Type B pancreatic cell (in vitro differentiated cells): ENCODE measurements around the gene IER5. TPM values are rescaled to one million over a fixed set of nuclear protein-coding genes. Genes with fewer than 3 reads are reported as not detected.
"Not testable (repeated sequence)": the region's sequence is repeated elsewhere in the genome, so short reads cannot be mapped to it uniquely, and the experiment has no call there.

Source experiments
- DNase-seq: peaks from one replicate; pipeline ENCODE4 v3.0.0; 2021; ENCODE audit warnings: mixed read lengths; ENCODE audit not compliant: unreplicated experiment; ENCODE audit errors: extremely low spot score
- H3K27ac Mint-ChIP-seq: 2 replicates; pipeline ENCODE4 v1.8.0; 2021; ENCODE audit warnings: mild to moderate bottlenecking, mixed read lengths
- H3K27me3 Mint-ChIP-seq: 2 replicates; pipeline ENCODE4 v1.8.0; 2021; ENCODE audit warnings: mixed read lengths
- H3K36me3 Mint-ChIP-seq: 2 replicates; pipeline ENCODE4 v1.8.0; 2021; ENCODE audit warnings: mixed read lengths
- H3K4me1 Mint-ChIP-seq: one replicate; pipeline ENCODE4 v1.8.0; 2021; ENCODE audit warnings: mixed read lengths; ENCODE audit not compliant: unreplicated experiment
- H3K4me3 Mint-ChIP-seq: 2 replicates; pipeline ENCODE4 v1.8.0; 2021; ENCODE audit warnings: mild to moderate bottlenecking, mixed read lengths
- H3K9me3 Mint-ChIP-seq: 2 replicates; pipeline ENCODE4 v1.8.0; 2021; ENCODE audit warnings: mixed read lengths
- CTCF ChIP-seq: fragments of 200-600 bp; sonication (generic); conservative IDR thresholded peaks from 2 replicates; pipeline ENCODE4 v1.5.0; 2021; ENCODE audit warnings: antibody characterized with exemption, mild to moderate bottlenecking
- total RNA-seq: library from RNA; stranded (reverse); gene quantifications from 2 replicates; pipeline ENCODE4 v1.2.1, GENCODE V29; 2021; ENCODE audit warnings: low replicate concordance

Gene IER5
- total RNA-seq, 1 donor from 2014 or later: 16.6 TPM

GRCh38 chr1:181049378-181049777 lies 39.1 kb upstream of the IER5 start:
- no peaks in the 10 kb centered on the region for H3K9me3 Mint-ChIP-seq
- no peak overlapping the region for H3K27ac Mint-ChIP-seq

GRCh38 chr1:181050922-181051321 lies 37.6 kb upstream of the IER5 start:
- no peak overlapping the region for H3K27ac Mint-ChIP-seq
- no peak overlapping the region for H3K4me3 Mint-ChIP-seq
- no peak for DNase-seq
- no peak for TF ChIP-seq CTCF
- no peaks in the 10 kb centered on the region for H3K36me3 Mint-ChIP-seq
- peaks cover 4% of the 10 kb centered on the region for H3K27me3 Mint-ChIP-seq
- H3K4me1 Mint-ChIP-seq: no peaks in the 10 kb centered on the region
- H3K9me3 Mint-ChIP-seq: no peaks in the 10 kb centered on the region

More at GRCh38 chr1:181049378-181049777, 39.1 kb upstream of the IER5 start:
- Mint-ChIP-seq H3K4me3 (no peak overlapping the region), H3K36me3 (no peaks in the 10 kb centered on the region), H3K4me1 (peaks cover 8% of the 10 kb centered on the region), H3K27me3 (no peaks in the 10 kb centered on the region)
- no peak for TF ChIP-seq CTCF
- no peak for DNase-seq

GRCh38 chr1:181056560-181056959 lies 31.9 kb upstream of the IER5 start:
- Mint-ChIP-seq H3K9me3 (peaks cover 7% of the 10 kb centered on the region), H3K27me3 (peaks cover 9% of the 10 kb centered on the region), H3K27ac (no peak overlapping the region), H3K4me1 (no peaks in the 10 kb centered on the region), H3K36me3 (no peaks in the 10 kb centered on the region), H3K4me3 (no peak overlapping the region)
- no peak for DNase-seq
- no peak for TF ChIP-seq CTCF

DNA sequence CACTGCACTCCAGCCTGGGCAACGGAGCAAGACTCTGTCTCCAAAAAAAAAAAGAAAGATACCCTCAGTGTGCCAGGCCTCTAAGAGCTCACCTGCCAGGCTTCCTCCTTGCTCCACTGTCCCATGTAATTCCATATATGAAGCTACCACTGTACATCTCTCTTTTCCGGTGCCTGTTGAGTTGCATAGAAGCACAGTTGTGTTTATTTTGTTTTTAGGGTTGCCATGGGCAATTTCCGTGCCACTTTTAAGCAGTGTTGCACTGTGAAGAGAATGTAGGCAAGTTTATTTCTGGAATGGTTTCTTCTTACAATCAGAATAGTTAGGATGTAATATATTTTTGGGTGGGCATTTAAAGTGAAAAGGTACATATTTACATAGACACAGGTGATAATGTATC lies 31.4 kb upstream of the IER5 start:
- DNase-seq: no peak
- peaks cover 9% of the 10 kb centered on the region for H3K27me3 Mint-ChIP-seq
- no peak overlapping the region for H3K27ac Mint-ChIP-seq
- peaks cover 7% of the 10 kb centered on the region for H3K9me3 Mint-ChIP-seq
- H3K36me3 Mint-ChIP-seq: no peaks in the 10 kb centered on the region
- no peaks in the 10 kb centered on the region for H3K4me1 Mint-ChIP-seq
- no peak for TF ChIP-seq CTCF
- H3K4me3 Mint-ChIP-seq: no peak overlapping the region

DNA sequence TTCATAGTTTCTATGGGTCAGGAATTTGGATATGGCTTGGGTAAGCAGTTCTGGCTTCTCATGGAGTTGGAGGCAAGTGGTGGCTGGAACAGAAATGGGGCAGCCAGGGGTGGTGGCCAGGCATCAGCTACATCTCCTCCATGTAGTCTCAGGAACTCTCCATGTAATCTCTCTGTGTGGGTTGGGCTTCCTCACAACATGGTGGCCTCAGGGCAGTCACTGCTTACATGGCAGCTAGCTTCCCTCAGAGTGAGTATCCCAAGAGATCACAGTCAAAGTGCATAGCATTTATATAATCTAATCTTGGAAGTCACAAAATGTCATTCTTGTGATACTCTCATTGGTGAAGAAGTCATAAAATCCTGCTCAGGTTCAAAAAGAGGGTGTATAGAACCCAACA lies 29.1 kb upstream of the IER5 start:
- Mint-ChIP-seq H3K36me3 (no peaks in the 10 kb centered on the region), H3K9me3 (peaks cover 7% of the 10 kb centered on the region), H3K4me1 (peaks cover 14% of the 10 kb centered on the region), H3K27ac (no peak overlapping the region), H3K27me3 (peaks cover 9% of the 10 kb centered on the region), H3K4me3 (no peak overlapping the region)
- no peak for DNase-seq
- no peak for TF ChIP-seq CTCF

GRCh38 chr1:181060066-181060465 lies 28.4 kb upstream of the IER5 start:
- no peaks in the 10 kb centered on the region for H3K36me3 Mint-ChIP-seq
- H3K4me1 Mint-ChIP-seq: peaks cover 14% of the 10 kb centered on the region
- peaks cover 9% of the 10 kb centered on the region for H3K27me3 Mint-ChIP-seq
- H3K4me3 Mint-ChIP-seq: no peak overlapping the region
- H3K27ac Mint-ChIP-seq: no peak overlapping the region
- DNase-seq: no peak
- H3K9me3 Mint-ChIP-seq: peaks cover 7% of the 10 kb centered on the region
- no peak for TF ChIP-seq CTCF

DNA sequence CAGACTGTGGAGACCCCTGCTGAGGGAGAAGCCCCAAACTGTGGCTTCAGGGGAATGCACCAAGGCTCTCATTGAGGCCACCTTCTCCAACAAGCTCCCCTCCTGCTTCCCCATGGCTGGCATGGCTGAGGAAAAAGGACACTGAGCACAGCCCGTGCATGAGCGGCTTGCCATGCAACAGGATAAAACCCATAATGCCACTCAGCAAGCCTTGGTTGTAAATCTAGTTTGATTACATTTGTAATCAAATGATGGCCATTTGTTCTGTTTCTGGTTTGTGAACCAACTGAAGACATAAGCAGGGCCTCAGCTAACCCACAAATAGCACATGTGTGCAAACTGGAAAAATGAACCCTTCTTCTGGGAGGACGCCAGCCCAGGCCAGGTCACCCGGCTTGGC lies 27.6 kb upstream of the IER5 start:
- H3K9me3 Mint-ChIP-seq, H3K27me3 Mint-ChIP-seq, DNase-seq, H3K36me3 Mint-ChIP-seq, H3K4me3 Mint-ChIP-seq, H3K27ac Mint-ChIP-seq: not testable (repeated sequence)
- H3K4me1 Mint-ChIP-seq: peaks cover 14% of the 10 kb centered on the region
